Measurements from ENCODE around the gene PPP1R9B. TPM values are rescaled to one million over a fixed set of nuclear protein-coding genes. Genes with fewer than 3 reads are reported as not detected.

PPP1R9B gene
- total RNA-seq, 1 experiment from 2014 or later = 21.7 TPM

GRCh38 chr17:50090971-50091917, 59.2 kb downstream of the PPP1R9B start:
- no peaks in the 10 kb centered on the region for H3K27me3 Mint-ChIP-seq (ENCODE audit: low read depth)
- peaks cover 6% of the 10 kb centered on the region for H3K4me1 Mint-ChIP-seq
- no peaks in the 10 kb centered on the region for H3K36me3 Mint-ChIP-seq
- ATAC-seq (no peak), DNase-seq (ENCODE audit: low spot score) (no peak)
- ChIA-PET CTCF (interaction anchor here (0.9 to 5.4 kb wide), 10 partner anchors 12 to 109 kb away, joined by 3 to 62 read pairs (median 6); partner anchors contain the start of gene ITGA3), POLR2A (interaction anchor here (1.3 kb wide), 1 partner anchor 34 kb away, joined by 3 read pairs; no protein-coding TSS in a partner anchor)
- no peak overlapping the region for H3K4me3 Mint-ChIP-seq
- H3K9me3 Mint-ChIP-seq = no peaks in the 10 kb centered on the region
- H3K27ac Mint-ChIP-seq = no peak overlapping the region
- TF ChIP-seq ZNF317 (CRISPR knock-in tag; IDR thresholded peaks at IDR 0.05; ENCODE audit: borderline replicate concordance, low read depth) (no peak), CREM (CRISPR knock-in tag; IDR thresholded peaks at IDR 0.05) (no peak), AFF4 (CRISPR knock-in tag; IDR thresholded peaks at IDR 0.05; ENCODE audit: borderline replicate concordance) (no peak), NR3C1 (CRISPR knock-in tag; conservative IDR thresholded peaks at IDR 0.05; ENCODE audit: low read depth) (no peak), ZSCAN18 (CRISPR knock-in tag; IDR thresholded peaks at IDR 0.05) (no peak), RELA (CRISPR knock-in tag; IDR thresholded peaks at IDR 0.05; ENCODE audit: borderline replicate concordance) (no peak), E2F5 (CRISPR knock-in tag; IDR thresholded peaks at IDR 0.05) (no peak), STAT6 (CRISPR knock-in tag; conservative IDR thresholded peaks at IDR 0.05; ENCODE audit: low read depth) (no peak), FOXP4 (CRISPR knock-in tag; IDR thresholded peaks at IDR 0.05) (no peak), ARID4B (CRISPR knock-in tag; IDR thresholded peaks at IDR 0.05; ENCODE audit: borderline replicate concordance) (no peak), KAT7 (CRISPR knock-in tag; IDR thresholded peaks at IDR 0.05; ENCODE audit: borderline replicate concordance) (no peak), GTF2I (CRISPR knock-in tag; conservative IDR thresholded peaks at IDR 0.05) (no peak), SP1 (CRISPR knock-in tag; conservative IDR thresholded peaks at IDR 0.05) (no peak), FOXJ3 (CRISPR knock-in tag; IDR thresholded peaks at IDR 0.05; ENCODE audit: borderline replicate concordance) (no peak), SMAD3 (CRISPR knock-in tag; IDR thresholded peaks at IDR 0.05; ENCODE audit: borderline replicate concordance) (no peak), ETV6 (CRISPR knock-in tag; IDR thresholded peaks at IDR 0.05) (no peak), TEAD4 (CRISPR knock-in tag; IDR thresholded peaks at IDR 0.05) (no peak), E2F4 (CRISPR knock-in tag; IDR thresholded peaks at IDR 0.05; ENCODE audit: borderline replicate concordance, low read depth) (no peak), ZNF232 (CRISPR knock-in tag; IDR thresholded peaks at IDR 0.05) (no peak)

Measured in WTC11 (cell line).